D721Med (cell line): ENCODE data around the gene EMP2.

ENCODE experiments used
- DNase-seq: peaks from one replicate; pipeline ENCODE4 v3.0.0; 2011; ENCODE audit warnings: low spot score; ENCODE audit not compliant: insufficient read length
- FAIRE-seq: peaks from 2 replicates; lab custom pipeline; 2011; peaks lifted over from hg19 to GRCh38; lab: Jason Lieb, UNC
- CTCF ChIP-seq: IDR thresholded peaks from 2 replicates; pipeline ENCODE4 v1.5.1; 2012; ENCODE audit warnings: mild to moderate bottlenecking, control low read depth; ENCODE audit not compliant: insufficient read depth; ENCODE audit errors: missing control alignments

Gene EMP2

GRCh38 chr16:10607157-10607556 is 26.8 kb upstream of the EMP2 start:
- DNase-seq: no peak
- no peak for FAIRE-seq
- no peak for TF ChIP-seq CTCF

- DNase-seq (no peak), FAIRE-seq (no peak)
- no peak for TF ChIP-seq CTCF
Observed at GRCh38 chr16:10606607-10607006, 26.2 kb upstream of the EMP2 start.

GRCh38 chr16:10605636-10606035 is 25.2 kb upstream of the EMP2 start:
- FAIRE-seq (no peak), DNase-seq (no peak)
- no peak for TF ChIP-seq CTCF

- no peak for TF ChIP-seq CTCF
- no peak for DNase-seq
- no peak for FAIRE-seq
Observed at GRCh38 chr16:10601444-10602408, 21.3 kb upstream of the EMP2 start.

- FAIRE-seq: no peak
- no peak for DNase-seq
- no peak for TF ChIP-seq CTCF
Observed at GRCh38 chr16:10600782-10601443, 20.5 kb upstream of the EMP2 start.

GRCh38 chr16:10599626-10600025 is 19.2 kb upstream of the EMP2 start:
- FAIRE-seq (no peak), DNase-seq (no peak)
- TF ChIP-seq CTCF: no peak
